A673 (cell line): Measurements from ENCODE around the gene POLA1.

ENCODE experiments used
- EZH2 ChIP-seq: fragments of 200-600 bp; sonication (generic); IDR thresholded peaks from 2 replicates; pipeline ENCODE4 v1.6.1; 2017; ENCODE audit warnings: borderline replicate concordance, low read depth, mild to moderate bottlenecking, mixed read lengths, antibody characterized with exemption, low read length; ENCODE audit not compliant: poor library complexity, severe bottlenecking
- TF ChIP-seq, protein P1 (sequence below): fragments of 300-800, 200-600 bp; sonication (generic); conservative IDR thresholded peaks from 2 replicates; pipeline ENCODE4 v1.5.1; 2017; ENCODE audit warnings: low read depth, mild to moderate bottlenecking, antibody characterized with exemption, low read length, moderate library complexity, mixed read lengths

DNA sequence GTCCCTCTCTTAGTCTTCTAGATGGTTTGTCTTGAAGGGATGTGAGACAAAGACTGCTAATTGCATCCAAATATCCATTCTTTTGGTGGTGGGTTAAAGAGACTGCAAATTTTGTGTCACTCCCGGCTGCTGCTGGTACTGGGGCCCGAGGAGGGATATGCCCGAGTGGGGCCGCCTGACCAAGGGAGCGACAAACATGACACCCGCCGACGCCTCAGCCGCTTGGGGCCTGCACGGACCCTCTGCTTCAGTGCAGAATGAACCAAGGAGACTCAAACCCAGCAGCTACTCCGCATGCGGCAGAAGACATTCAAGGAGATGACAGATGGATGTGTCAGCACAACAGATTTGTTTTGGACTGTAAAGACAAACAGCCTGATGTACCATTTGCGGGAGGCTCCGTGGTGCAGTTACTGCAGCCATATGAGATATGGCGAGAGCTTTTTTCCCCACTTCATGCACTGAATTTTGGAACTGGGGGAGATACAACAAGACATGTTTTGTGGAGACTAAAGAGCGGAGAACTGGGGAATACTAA lies 335.6 kb downstream of the POLA1 start:
- TF ChIP-seq EZH2: no peak
- TF ChIP-seq, protein P1, sequence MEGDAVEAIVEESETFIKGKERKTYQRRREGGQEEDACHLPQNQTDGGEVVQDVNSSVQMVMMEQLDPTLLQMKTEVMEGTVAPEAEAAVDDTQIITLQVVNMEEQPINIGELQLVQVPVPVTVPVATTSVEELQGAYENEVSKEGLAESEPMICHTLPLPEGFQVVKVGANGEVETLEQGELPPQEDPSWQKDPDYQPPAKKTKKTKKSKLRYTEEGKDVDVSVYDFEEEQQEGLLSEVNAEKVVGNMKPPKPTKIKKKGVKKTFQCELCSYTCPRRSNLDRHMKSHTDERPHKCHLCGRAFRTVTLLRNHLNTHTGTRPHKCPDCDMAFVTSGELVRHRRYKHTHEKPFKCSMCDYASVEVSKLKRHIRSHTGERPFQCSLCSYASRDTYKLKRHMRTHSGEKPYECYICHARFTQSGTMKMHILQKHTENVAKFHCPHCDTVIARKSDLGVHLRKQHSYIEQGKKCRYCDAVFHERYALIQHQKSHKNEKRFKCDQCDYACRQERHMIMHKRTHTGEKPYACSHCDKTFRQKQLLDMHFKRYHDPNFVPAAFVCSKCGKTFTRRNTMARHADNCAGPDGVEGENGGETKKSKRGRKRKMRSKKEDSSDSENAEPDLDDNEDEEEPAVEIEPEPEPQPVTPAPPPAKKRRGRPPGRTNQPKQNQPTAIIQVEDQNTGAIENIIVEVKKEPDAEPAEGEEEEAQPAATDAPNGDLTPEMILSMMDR: no peak
